Measurements from ENCODE around the gene HIBADH.
A peak's percentile ranks its signal among the peaks of the same experiment; 100 is the strongest.

DNA sequence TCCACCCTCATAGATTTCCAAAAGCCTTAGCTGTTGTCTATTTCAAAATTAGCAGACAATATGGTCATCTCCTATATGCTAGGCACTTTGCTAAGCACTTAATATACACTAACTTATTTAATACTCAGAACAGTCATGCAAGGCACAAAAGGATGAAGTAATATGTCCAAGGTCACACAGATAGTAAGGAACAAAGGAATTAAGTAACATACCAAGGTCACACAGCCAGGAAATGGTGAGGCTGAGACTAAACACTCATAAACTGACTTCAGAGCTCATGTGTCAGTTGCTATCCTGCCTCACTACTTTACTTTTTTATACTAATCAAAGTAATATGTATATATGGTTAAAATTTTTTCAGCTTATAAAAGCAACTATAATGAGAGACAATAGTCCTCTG lies 23.6 kb upstream of the HIBADH start:
- TF ChIP-seq, protein P1, sequence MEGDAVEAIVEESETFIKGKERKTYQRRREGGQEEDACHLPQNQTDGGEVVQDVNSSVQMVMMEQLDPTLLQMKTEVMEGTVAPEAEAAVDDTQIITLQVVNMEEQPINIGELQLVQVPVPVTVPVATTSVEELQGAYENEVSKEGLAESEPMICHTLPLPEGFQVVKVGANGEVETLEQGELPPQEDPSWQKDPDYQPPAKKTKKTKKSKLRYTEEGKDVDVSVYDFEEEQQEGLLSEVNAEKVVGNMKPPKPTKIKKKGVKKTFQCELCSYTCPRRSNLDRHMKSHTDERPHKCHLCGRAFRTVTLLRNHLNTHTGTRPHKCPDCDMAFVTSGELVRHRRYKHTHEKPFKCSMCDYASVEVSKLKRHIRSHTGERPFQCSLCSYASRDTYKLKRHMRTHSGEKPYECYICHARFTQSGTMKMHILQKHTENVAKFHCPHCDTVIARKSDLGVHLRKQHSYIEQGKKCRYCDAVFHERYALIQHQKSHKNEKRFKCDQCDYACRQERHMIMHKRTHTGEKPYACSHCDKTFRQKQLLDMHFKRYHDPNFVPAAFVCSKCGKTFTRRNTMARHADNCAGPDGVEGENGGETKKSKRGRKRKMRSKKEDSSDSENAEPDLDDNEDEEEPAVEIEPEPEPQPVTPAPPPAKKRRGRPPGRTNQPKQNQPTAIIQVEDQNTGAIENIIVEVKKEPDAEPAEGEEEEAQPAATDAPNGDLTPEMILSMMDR (conservative IDR thresholded peaks at IDR 0.05; ENCODE audit: low read depth, low read length) = no peak
- TF ChIP-seq MAFK (IDR thresholded peaks at IDR 0.05; ENCODE audit: low read depth, low read length) (no peak), POLR2A (IDR thresholded peaks at IDR 0.05; ENCODE audit: low read depth, low read length) (no peak), RAD21 (IDR thresholded peaks at IDR 0.05; ENCODE audit: low read length) (no peak), CEBPB (IDR thresholded peaks at IDR 0.05; ENCODE audit: low read depth, low read length) (0 out of 2 replicates have a peak, but pooled peaks have one; percentile 34), SMC3 (IDR thresholded peaks at IDR 0.05; ENCODE audit: low read depth, low read length) (no peak), FOS (IDR thresholded peaks at IDR 0.05; ENCODE audit: low read depth, low read length) (no peak), CHD1 (IDR thresholded peaks at IDR 0.05; ENCODE audit: low read depth, low read length) (no peak), MXI1 (IDR thresholded peaks at IDR 0.05; ENCODE audit: borderline replicate concordance, low read depth, low read length) (no peak)
- TF ChIP-seq, protein P2, sequence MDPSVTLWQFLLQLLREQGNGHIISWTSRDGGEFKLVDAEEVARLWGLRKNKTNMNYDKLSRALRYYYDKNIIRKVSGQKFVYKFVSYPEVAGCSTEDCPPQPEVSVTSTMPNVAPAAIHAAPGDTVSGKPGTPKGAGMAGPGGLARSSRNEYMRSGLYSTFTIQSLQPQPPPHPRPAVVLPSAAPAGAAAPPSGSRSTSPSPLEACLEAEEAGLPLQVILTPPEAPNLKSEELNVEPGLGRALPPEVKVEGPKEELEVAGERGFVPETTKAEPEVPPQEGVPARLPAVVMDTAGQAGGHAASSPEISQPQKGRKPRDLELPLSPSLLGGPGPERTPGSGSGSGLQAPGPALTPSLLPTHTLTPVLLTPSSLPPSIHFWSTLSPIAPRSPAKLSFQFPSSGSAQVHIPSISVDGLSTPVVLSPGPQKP (IDR thresholded peaks at IDR 0.05; ENCODE audit: borderline replicate concordance, low read depth, low read length) = no peak

Data from IMR-90 (cell line).